ENCODE results near the gene ISG15. TPM values are rescaled to one million over a fixed set of nuclear protein-coding genes. Genes with fewer than 3 reads are reported as not detected.
A peak's percentile ranks its signal among the peaks of the same experiment; 100 is the strongest.

Gene ISG15
- total and polyA plus RNA-seq, 9 of the 15 experiments (the other 6 are each of a cell fraction or from before 2014, with no cell fraction given) = 0.40 to 58.3 (median 12.2) TPM

- TF ChIP-seq CREB3L1 (IDR thresholded peaks at IDR 0.05; ENCODE audit: borderline replicate concordance, low read depth) (no peak), PHF20 (IDR thresholded peaks at IDR 0.05; ENCODE audit: partially characterized antibody) (no peak), NFIX (CRISPR knock-in tag; IDR thresholded peaks at IDR 0.05; ENCODE audit: low read depth) (no peak), SIX5 (IDR thresholded peaks at IDR 0.05; ENCODE audit: borderline replicate concordance in 1 of 2, insufficient read depth in 1 of 2, low read depth in 1 of 2, low read length in 2 of 2) (no peak), ZBTB17 (CRISPR knock-in tag; IDR thresholded peaks at IDR 0.05) (no peak), BCL6 (CRISPR knock-in tag; IDR thresholded peaks at IDR 0.05) (no peak), ZNF76 (CRISPR knock-in tag; IDR thresholded peaks at IDR 0.05; ENCODE audit: borderline replicate concordance) (no peak), ZNF277 (CRISPR knock-in tag; IDR thresholded peaks at IDR 0.05; ENCODE audit: borderline replicate concordance) (no peak), PHF21A (IDR thresholded peaks at IDR 0.05; ENCODE audit: borderline replicate concordance, low read depth) (no peak), EHMT2 (IDR thresholded peaks at IDR 0.05) (no peak), PPARD (CRISPR knock-in tag; IDR thresholded peaks at IDR 0.05) (no peak), POLR3A (IDR thresholded peaks at IDR 0.05; ENCODE audit: borderline replicate concordance, extremely low read depth, insufficient read depth, insufficient read length) (no peak), MTA1 (IDR thresholded peaks at IDR 0.05; ENCODE audit: borderline replicate concordance) (no peak), LEF1 (IDR thresholded peaks at IDR 0.05) (no peak), ZNF431 (CRISPR knock-in tag; IDR thresholded peaks at IDR 0.05) (no peak), ARID1B (IDR thresholded peaks at IDR 0.05) (no peak), ZKSCAN3 (CRISPR knock-in tag; IDR thresholded peaks at IDR 0.05) (no peak), ATF2 (CRISPR knock-in tag; IDR thresholded peaks at IDR 0.05) (no peak), HDAC1 (IDR thresholded peaks at IDR 0.05) (peak in 1 of 2 experiments; percentile 66; a peak in 2 of 4 replicates), ZNF785 (CRISPR knock-in tag; IDR thresholded peaks at IDR 0.05) (no peak), ZNF280B (CRISPR knock-in tag; IDR thresholded peaks at IDR 0.05) (no peak), ZNF644 (tag; IDR thresholded peaks at IDR 0.05; ENCODE audit: low read depth) (no peak)
- TF ChIP-seq, protein P1, sequence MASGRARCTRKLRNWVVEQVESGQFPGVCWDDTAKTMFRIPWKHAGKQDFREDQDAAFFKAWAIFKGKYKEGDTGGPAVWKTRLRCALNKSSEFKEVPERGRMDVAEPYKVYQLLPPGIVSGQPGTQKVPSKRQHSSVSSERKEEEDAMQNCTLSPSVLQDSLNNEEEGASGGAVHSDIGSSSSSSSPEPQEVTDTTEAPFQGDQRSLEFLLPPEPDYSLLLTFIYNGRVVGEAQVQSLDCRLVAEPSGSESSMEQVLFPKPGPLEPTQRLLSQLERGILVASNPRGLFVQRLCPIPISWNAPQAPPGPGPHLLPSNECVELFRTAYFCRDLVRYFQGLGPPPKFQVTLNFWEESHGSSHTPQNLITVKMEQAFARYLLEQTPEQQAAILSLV (tag; IDR thresholded peaks at IDR 0.05) = no peak
Measured at GRCh38 chr1:1058088-1058905, 45.0 kb downstream of the ISG15 start (continued).
